Neural progenitor cell (in vitro differentiated cells): Measurements from ENCODE around the gene MYOCOS. TPM values are rescaled to one million over a fixed set of nuclear protein-coding genes. Genes with fewer than 3 reads are reported as not detected.
"Not testable (repeated sequence)": the region's sequence is repeated elsewhere in the genome, so short reads cannot be mapped to it uniquely, and the experiment has no call there.

Experiments
- DNase-seq: peaks from one replicate; pipeline ENCODE4 v3.0.0-alpha.2; 2016; ENCODE audit warnings: low spot score
- H2AFZ ChIP-seq: fragments of 200-600 bp; sonication (generic); replicated peaks from 2 replicates; pipeline ENCODE4 v1.6.1; 2016; ENCODE audit warnings: antibody characterized with exemption
- H3F3A ChIP-seq: fragments of 200-600 bp; sonication (generic); 2 replicates; pipeline ENCODE4 v1.6.1; 2016; ENCODE audit warnings: antibody characterized with exemption, low read depth
- H3K27ac ChIP-seq: fragments of 200-600 bp; sonication (generic); 2 replicates; pipeline ENCODE4 v1.5.1; 2016; ENCODE audit warnings: mild to moderate bottlenecking
- H3K27me3 ChIP-seq: fragments of 200-600 bp; sonication (generic); 2 replicates; pipeline ENCODE4 v1.6.1; 2016; ENCODE audit warnings: mild to moderate bottlenecking, moderate library complexity
- H3K36me3 ChIP-seq: fragments of 200-600 bp; sonication (generic); 2 replicates; pipeline ENCODE4 v1.5.1; 2016
- H3K4me1 ChIP-seq: fragments of 200-600 bp; sonication (generic); 2 replicates; pipeline ENCODE4 v1.6.1; 2016; ENCODE audit warnings: mixed run types
- H3K4me2 ChIP-seq: fragments of 200-600 bp; sonication (generic); 2 replicates; pipeline ENCODE4 v1.6.1; 2016
- H3K4me3 ChIP-seq: fragments of 200-600 bp; sonication (generic); 2 replicates; pipeline ENCODE4 v1.5.1; 2016
- H3K79me2 ChIP-seq: fragments of 200-600 bp; sonication (generic); 2 replicates; pipeline ENCODE4 v1.6.1; 2016; ENCODE audit warnings: low read depth
- H3K9ac ChIP-seq: fragments of 200-600 bp; sonication (generic); 2 replicates; pipeline ENCODE4 v1.6.1; 2016
- H3K9me3 ChIP-seq: fragments of 200-600 bp; sonication (generic); 2 replicates; pipeline ENCODE4 v1.5.1; 2016; ENCODE audit warnings: low read depth
- H4K20me1 ChIP-seq: fragments of 200-600 bp; sonication (generic); 2 replicates; pipeline ENCODE4 v1.6.1; 2016; ENCODE audit warnings: low read depth
- H3K27ac Mint-ChIP-seq: 3 replicates; pipeline ENCODE4 v1.8.0; 2021; ENCODE audit warnings: mixed read lengths
- H3K27me3 Mint-ChIP-seq: 2 replicates; pipeline ENCODE4 v1.8.0; 2022; ENCODE audit warnings: low read depth, mild to moderate bottlenecking, inconsistent platforms, moderate library complexity, mixed read lengths; ENCODE audit not compliant: insufficient read depth
- H3K36me3 Mint-ChIP-seq: 3 replicates; pipeline ENCODE4 v1.8.0; 2021; ENCODE audit warnings: mixed read lengths
- H3K4me1 Mint-ChIP-seq: 3 replicates; pipeline ENCODE4 v1.8.0; 2021; ENCODE audit warnings: mixed read lengths
- H3K4me3 Mint-ChIP-seq: 3 replicates; pipeline ENCODE4 v1.8.0; 2021; ENCODE audit warnings: mild to moderate bottlenecking, moderate library complexity, mixed read lengths
- H3K9me3 Mint-ChIP-seq: 3 replicates; pipeline ENCODE4 v1.8.0; 2020; ENCODE audit warnings: mixed read lengths
- EZH2 ChIP-seq: fragments of 200-600 bp; sonication (generic); IDR thresholded peaks from 2 replicates; pipeline ENCODE4 v1.6.1; 2017; ENCODE audit warnings: antibody characterized with exemption, mild to moderate bottlenecking, moderate library complexity
- EZH2phosphoT487 ChIP-seq: fragments of 200-600 bp; sonication (generic); IDR thresholded peaks from 2 replicates; pipeline ENCODE4 v1.6.1; 2017; ENCODE audit warnings: antibody characterized with exemption
- total RNA-seq: library from RNA; depleted of rRNA; stranded (reverse); fragments of >200 nt; gene quantifications from 2 replicates; pipeline ENCODE4 v1.2.3, GENCODE V29; 2015; ENCODE audit warnings: low replicate concordance
- TF ChIP-seq, protein P1 (sequence below): fragments of 200-600 bp; sonication (generic); IDR thresholded peaks from 2 replicates; pipeline ENCODE4 v1.5.1; 2017; ENCODE audit warnings: antibody characterized with exemption, mild to moderate bottlenecking

Gene MYOCOS
- total RNA-seq, 1 donor from 2014 or later, result not detected

DNA sequence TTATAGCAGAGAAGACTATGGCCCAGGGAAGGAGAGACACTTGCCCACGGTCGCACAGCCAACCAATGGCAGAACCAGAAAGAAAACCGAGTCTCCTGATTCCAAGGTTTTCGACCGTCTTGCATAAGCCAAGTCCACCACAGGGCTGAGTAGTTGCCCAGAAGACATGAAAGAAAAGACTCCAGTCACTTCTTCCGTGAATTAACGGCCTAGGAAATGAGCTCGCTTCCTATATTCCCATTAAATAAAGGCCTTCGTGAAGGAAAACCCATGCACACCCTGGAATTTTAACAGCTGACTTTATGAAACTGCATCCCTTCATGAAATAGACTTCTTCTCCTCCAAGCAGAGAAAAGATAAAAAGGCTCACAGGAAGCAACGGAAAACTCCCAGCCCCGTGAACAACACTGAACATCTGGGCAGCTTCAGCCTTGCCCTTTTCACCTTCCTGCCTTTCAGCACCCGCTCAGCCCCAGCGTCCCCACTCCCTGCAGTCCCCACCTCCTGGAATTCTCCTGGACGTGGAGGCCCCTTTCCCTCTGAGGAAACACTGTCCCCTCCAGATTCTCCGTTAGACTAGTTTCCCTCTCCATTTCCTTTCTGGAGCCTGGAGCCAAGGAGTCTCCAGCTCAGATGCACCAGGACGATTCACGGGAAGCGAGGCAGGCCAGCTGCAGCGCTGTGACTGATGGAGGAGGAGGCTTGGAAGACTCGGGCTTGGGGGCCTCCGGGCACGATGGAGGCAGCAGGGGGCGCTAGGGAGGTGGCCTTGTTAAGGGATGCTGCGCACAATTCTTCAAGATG is 33.1 kb downstream of the MYOCOS start:
- Mint-ChIP-seq H3K27ac (peak overlapping the region; percentile 29), H3K36me3 (no peaks in the 10 kb centered on the region), H3K4me1 (peaks cover 21% of the 10 kb centered on the region), H3K9me3 (no peaks in the 10 kb centered on the region), H3K27me3 (peaks cover 2% of the 10 kb centered on the region), H3K4me3 (no peak overlapping the region)
- peak overlapping the region; percentile 53 for H3K4me2 ChIP-seq
- DNase-seq, result peak; percentile 83
- no peaks in the 10 kb centered on the region for H4K20me1 ChIP-seq
- H3K9me3 ChIP-seq, result no peaks in the 10 kb centered on the region
- no peaks in the 10 kb centered on the region for H3K27me3 ChIP-seq
- TF ChIP-seq EZH2phosphoT487, result no peak
- TF ChIP-seq, protein P1, sequence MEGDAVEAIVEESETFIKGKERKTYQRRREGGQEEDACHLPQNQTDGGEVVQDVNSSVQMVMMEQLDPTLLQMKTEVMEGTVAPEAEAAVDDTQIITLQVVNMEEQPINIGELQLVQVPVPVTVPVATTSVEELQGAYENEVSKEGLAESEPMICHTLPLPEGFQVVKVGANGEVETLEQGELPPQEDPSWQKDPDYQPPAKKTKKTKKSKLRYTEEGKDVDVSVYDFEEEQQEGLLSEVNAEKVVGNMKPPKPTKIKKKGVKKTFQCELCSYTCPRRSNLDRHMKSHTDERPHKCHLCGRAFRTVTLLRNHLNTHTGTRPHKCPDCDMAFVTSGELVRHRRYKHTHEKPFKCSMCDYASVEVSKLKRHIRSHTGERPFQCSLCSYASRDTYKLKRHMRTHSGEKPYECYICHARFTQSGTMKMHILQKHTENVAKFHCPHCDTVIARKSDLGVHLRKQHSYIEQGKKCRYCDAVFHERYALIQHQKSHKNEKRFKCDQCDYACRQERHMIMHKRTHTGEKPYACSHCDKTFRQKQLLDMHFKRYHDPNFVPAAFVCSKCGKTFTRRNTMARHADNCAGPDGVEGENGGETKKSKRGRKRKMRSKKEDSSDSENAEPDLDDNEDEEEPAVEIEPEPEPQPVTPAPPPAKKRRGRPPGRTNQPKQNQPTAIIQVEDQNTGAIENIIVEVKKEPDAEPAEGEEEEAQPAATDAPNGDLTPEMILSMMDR, result peak; percentile 83
- peak overlapping the region; percentile 99 for H2AFZ ChIP-seq
- H3K79me2 ChIP-seq, result no peaks in the 10 kb centered on the region
- no peak overlapping the region for H3K9ac ChIP-seq
- H3K4me3 ChIP-seq, result no peak overlapping the region
- H3K4me1 ChIP-seq, result no peaks in the 10 kb centered on the region
- no peaks in the 10 kb centered on the region for H3F3A ChIP-seq
- H3K36me3 ChIP-seq, result no peaks in the 10 kb centered on the region
- H3K27ac ChIP-seq, result no peak overlapping the region

DNA sequence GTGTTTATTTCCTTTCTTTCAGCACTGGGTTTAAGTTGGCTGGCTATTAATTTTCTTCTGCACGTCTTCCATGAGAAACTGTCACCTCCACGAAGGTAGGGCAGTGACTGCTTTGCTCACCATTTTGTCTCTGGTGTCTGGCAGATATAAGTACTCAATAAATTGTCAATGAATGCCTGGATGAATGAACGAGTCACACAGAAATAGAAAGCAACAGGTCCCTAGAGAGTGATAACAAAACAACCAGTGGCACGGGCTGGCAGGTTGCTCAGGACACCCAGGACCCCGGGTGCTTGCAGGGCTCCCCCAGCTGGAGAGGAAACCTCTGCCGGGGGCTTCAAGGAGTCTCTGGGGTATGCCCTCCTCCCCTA is 33.7 kb downstream of the MYOCOS start:
- Histone ChIP-seq H3K27me3 (no peaks in the 10 kb centered on the region), H2AFZ (peak overlapping the region; percentile 99), H3K4me2 (no peak overlapping the region), H3K9me3 (no peaks in the 10 kb centered on the region), H3F3A (no peaks in the 10 kb centered on the region), H3K79me2 (no peaks in the 10 kb centered on the region), H3K27ac (no peak overlapping the region), H4K20me1 (no peaks in the 10 kb centered on the region), H3K4me3 (no peak overlapping the region), H3K9ac (no peak overlapping the region), H3K36me3 (no peaks in the 10 kb centered on the region), H3K4me1 (no peaks in the 10 kb centered on the region)
- peaks cover 21% of the 10 kb centered on the region for H3K4me1 Mint-ChIP-seq
- no peaks in the 10 kb centered on the region for H3K9me3 Mint-ChIP-seq
- no peak overlapping the region for H3K4me3 Mint-ChIP-seq
- no peak for DNase-seq
- H3K27me3 Mint-ChIP-seq, result peaks cover 2% of the 10 kb centered on the region
- TF ChIP-seq EZH2 (no peak), EZH2phosphoT487 (no peak)
- TF ChIP-seq, protein P1, result no peak
- no peaks in the 10 kb centered on the region for H3K36me3 Mint-ChIP-seq
- peak overlapping the region; percentile 65 for H3K27ac Mint-ChIP-seq

DNA sequence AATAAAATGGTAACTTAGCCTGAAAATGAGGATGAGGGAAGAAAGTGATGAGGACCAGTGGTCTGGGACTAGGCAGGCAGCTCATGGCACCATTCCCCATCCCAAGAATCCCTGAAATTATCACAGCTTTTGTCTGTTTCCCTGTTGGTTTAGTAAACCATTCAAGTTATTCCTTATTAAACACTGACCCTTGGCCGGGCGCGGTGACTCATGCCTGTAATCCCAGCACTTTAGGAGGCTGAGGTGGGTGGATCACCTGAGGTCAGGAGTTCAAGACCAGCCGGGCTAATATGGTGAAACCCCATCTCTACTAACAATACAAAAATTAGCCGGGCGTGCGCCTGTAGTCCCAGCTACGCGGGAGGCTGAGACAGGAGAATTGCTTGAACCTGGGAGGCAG is 34.2 kb downstream of the MYOCOS start:
- not testable (repeated sequence) for H3K9ac ChIP-seq, H3K4me3 Mint-ChIP-seq, H3K9me3 ChIP-seq, H3K36me3 Mint-ChIP-seq, H3K27me3 ChIP-seq, H3K27me3 Mint-ChIP-seq, H3K9me3 Mint-ChIP-seq, H4K20me1 ChIP-seq, H2AFZ ChIP-seq, H3F3A ChIP-seq, H3K4me3 ChIP-seq, H3K27ac Mint-ChIP-seq, H3K4me1 ChIP-seq, H3K27ac ChIP-seq, H3K4me2 ChIP-seq, H3K79me2 ChIP-seq, DNase-seq, H3K36me3 ChIP-seq
- peaks cover 22% of the 10 kb centered on the region for H3K4me1 Mint-ChIP-seq

DNA sequence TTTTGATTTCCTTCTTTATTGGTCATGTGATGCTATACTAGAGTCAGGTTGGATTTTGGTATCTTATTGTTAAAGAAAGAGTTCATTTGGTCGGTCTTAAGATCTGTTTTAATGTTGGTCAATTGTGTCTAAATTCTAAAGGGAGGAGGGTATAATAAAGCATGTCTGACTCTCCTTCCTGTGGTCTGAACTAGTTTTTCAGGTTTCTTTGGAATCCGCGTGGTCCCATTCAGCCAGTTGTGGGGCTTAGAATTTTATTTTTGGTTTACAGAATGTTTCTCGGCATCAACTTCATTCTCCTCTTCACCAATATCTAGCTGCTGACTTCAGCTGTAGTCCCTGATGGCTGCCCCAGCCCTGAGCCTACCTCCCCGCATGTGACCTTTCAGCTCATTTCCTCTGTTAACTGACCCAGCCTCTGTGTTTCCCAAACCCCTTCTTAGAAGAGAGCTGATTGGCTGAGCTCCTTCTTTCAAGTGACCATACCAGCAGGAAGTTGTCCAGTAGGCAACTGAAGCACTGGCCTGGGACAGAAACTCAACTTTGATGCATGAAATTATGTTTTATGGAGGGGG is 39.1 kb downstream of the MYOCOS start:
- Histone ChIP-seq H3K36me3 (no peaks in the 10 kb centered on the region), H3K27ac (no peak overlapping the region), H3K4me2 (no peak overlapping the region), H3K4me3 (no peak overlapping the region), H3K9ac (no peak overlapping the region), H2AFZ (peak overlapping the region; percentile 82), H3K4me1 (peaks cover 17% of the 10 kb centered on the region), H4K20me1 (no peaks in the 10 kb centered on the region), H3F3A (no peaks in the 10 kb centered on the region), H3K79me2 (no peaks in the 10 kb centered on the region), H3K9me3 (no peaks in the 10 kb centered on the region), H3K27me3 (no peaks in the 10 kb centered on the region)
- TF ChIP-seq, protein P1, result no peak
- TF ChIP-seq EZH2phosphoT487 (no peak), EZH2 (no peak)
- Mint-ChIP-seq H3K36me3 (no peaks in the 10 kb centered on the region), H3K27me3 (no peaks in the 10 kb centered on the region), H3K4me1 (peaks cover 7% of the 10 kb centered on the region), H3K27ac (no peak overlapping the region), H3K4me3 (no peak overlapping the region), H3K9me3 (no peaks in the 10 kb centered on the region)
- DNase-seq, result no peak
